Parathyroid adenoma (tissue), 2 donors: ENCODE measurements around the gene TIMP2.

Experiments
- H2AFZ ChIP-seq: fragments of 300-600 bp; sonication (generic); one replicate; pipeline ENCODE4 v1.7.0; 2017; ENCODE audit warnings: antibody characterized with exemption, mild to moderate bottlenecking
- H3K27ac ChIP-seq: fragments of 300-600 bp; sonication (generic); one replicate; pipeline ENCODE4 v1.7.0; 2017
- H3K27me3 ChIP-seq: fragments of 300-600 bp; sonication (generic); one replicate; pipeline ENCODE4 v1.7.0; 2017; ENCODE audit warnings: low read length; ENCODE audit not compliant: control insufficient read depth, insufficient read depth
- H3K36me3 ChIP-seq: fragments of 300-600 bp; sonication (generic); one replicate; pipeline ENCODE4 v1.7.0; 2017; ENCODE audit warnings: low read length; ENCODE audit not compliant: control insufficient read depth, insufficient read depth
- H3K4me1 ChIP-seq: fragments of 300-600 bp; sonication (generic); one replicate; pipeline ENCODE4 v1.7.0; 2017; ENCODE audit warnings: control low read depth
- H3K4me2 ChIP-seq: fragments of 300-600 bp; sonication (generic); one replicate; pipeline ENCODE4 v1.7.0; 2017; ENCODE audit warnings: low read length
- H3K4me3 ChIP-seq: fragments of 300-600 bp; sonication (generic); one replicate; pipeline ENCODE4 v1.7.0; 2017; ENCODE audit warnings: low read depth, low read length
- H3K79me2 ChIP-seq: fragments of 300-600 bp; sonication (generic); one replicate; pipeline ENCODE4 v1.7.0; 2017; ENCODE audit warnings: control low read depth
- H3K9ac ChIP-seq: fragments of 300-600 bp; sonication (generic); one replicate; pipeline ENCODE4 v1.7.0; 2017; ENCODE audit warnings: mild to moderate bottlenecking
- H3K9me3 ChIP-seq: fragments of 300-600 bp; sonication (generic); one replicate; pipeline ENCODE4 v1.7.0; 2017; ENCODE audit warnings: low read length; ENCODE audit not compliant: control insufficient read depth
- TF ChIP-seq, protein P1 (sequence below): fragments of 300-600 bp; sonication (generic); IDR thresholded peaks from one replicate; pipeline ENCODE4 v1.7.0; 2017; ENCODE audit warnings: antibody characterized with exemption, mild to moderate bottlenecking
- donor health status: primary hyperparathyroidism.

The TIMP2 gene

DNA sequence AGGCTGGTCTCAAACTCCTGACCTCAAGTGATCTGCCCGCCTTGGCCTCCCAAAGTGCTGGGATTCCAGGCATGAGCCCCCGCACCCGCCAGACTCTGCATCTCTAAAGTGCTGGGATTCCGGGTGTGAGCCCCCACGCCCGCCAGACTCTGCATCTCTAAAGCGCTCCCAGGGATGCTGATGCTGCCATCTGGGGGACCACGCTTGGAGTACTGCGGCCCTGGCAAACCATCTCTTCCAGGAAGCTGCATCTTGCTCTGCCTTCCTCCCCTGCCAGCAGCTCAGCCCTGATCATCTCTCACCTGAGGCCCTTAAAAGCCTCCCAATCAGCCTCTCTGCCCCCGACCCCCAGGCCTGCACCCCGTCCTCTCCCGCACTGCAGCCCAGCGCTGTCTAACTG, 26.2 kb downstream of the TIMP2 start:
- Histone ChIP-seq H2AFZ (no peak overlapping the region), H3K4me3 (no peak overlapping the region), H3K36me3 (no peaks in the 10 kb centered on the region), H3K79me2 (peaks cover 16% of the 10 kb centered on the region), H3K4me1 (no peaks in the 10 kb centered on the region), H3K9ac (no peak overlapping the region), H3K4me2 (no peak overlapping the region), H3K9me3 (no peaks in the 10 kb centered on the region), H3K27me3 (no peaks in the 10 kb centered on the region), H3K27ac (no peak overlapping the region)
- TF ChIP-seq, protein P1, sequence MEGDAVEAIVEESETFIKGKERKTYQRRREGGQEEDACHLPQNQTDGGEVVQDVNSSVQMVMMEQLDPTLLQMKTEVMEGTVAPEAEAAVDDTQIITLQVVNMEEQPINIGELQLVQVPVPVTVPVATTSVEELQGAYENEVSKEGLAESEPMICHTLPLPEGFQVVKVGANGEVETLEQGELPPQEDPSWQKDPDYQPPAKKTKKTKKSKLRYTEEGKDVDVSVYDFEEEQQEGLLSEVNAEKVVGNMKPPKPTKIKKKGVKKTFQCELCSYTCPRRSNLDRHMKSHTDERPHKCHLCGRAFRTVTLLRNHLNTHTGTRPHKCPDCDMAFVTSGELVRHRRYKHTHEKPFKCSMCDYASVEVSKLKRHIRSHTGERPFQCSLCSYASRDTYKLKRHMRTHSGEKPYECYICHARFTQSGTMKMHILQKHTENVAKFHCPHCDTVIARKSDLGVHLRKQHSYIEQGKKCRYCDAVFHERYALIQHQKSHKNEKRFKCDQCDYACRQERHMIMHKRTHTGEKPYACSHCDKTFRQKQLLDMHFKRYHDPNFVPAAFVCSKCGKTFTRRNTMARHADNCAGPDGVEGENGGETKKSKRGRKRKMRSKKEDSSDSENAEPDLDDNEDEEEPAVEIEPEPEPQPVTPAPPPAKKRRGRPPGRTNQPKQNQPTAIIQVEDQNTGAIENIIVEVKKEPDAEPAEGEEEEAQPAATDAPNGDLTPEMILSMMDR: no peak

DNA sequence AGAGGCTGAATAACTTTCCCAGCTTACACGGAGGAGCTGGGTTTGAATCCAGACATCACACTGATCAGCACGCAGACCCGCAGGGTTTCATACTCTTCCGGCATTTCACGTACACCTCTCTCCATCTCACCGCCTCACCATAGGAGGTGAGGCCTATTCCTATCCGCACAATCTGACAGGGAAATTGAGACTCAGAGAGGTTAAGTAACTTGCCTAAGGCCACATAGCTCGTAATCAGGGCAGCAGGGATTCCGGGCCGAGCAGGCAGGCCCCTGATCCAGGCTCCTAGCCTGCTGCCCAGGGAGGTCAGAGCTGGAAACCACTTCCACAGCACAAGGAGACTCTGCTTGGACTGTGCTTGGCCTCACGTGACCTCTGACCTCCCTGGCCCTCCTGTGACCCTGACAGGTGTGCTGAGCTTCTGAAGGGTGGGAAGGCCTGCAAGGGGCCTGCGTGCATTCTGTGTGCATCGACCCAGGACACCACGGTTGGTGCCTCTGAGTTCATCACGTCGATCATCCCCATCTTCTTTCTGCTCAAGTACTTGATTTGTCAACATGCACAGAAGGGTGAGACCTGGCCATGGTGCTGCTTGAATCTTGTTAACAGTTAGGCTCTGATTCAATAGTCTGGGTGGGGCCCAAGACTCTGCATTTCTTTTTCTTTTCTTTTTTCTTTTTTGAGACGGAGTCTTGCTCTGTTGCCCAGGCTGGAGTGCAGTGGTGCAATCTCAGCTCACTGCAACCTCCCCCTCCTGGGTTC, 26.9 kb downstream of the TIMP2 start:
- no peak overlapping the region for H3K4me2 ChIP-seq
- H3K4me1 ChIP-seq: no peaks in the 10 kb centered on the region
- no peak overlapping the region for H3K4me3 ChIP-seq
- no peaks in the 10 kb centered on the region for H3K36me3 ChIP-seq
- no peak overlapping the region for H3K9ac ChIP-seq
- no peak overlapping the region for H3K27ac ChIP-seq
- TF ChIP-seq, protein P1: no peak
- no peaks in the 10 kb centered on the region for H3K27me3 ChIP-seq
- no peaks in the 10 kb centered on the region for H3K9me3 ChIP-seq
- peaks cover 16% of the 10 kb centered on the region for H3K79me2 ChIP-seq
- H2AFZ ChIP-seq: no peak overlapping the region

DNA sequence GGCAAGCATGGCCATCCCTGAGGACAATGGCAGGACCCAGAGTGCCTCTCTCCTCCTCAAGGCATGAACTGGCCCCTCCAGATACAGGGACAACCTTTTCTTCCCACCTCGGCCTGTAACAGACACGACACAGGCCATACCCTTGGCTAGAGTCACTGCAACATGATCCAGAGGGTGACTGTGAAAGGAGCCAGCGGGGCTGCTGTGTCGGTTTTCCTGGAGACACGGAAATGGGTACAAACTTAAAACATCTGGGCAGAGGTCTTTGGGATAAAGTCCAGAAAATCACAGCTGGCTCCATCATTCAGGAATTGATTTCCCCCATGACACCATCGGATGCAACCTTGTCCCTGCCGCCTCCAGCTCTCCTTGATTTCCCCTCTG, 27.5 kb downstream of the TIMP2 start:
- no peaks in the 10 kb centered on the region for H3K27me3 ChIP-seq
- H3K4me3 ChIP-seq: no peak overlapping the region
- no peak overlapping the region for H3K9ac ChIP-seq
- no peaks in the 10 kb centered on the region for H3K36me3 ChIP-seq
- no peaks in the 10 kb centered on the region for H3K9me3 ChIP-seq
- TF ChIP-seq, protein P1: no peak
- no peak overlapping the region for H3K4me2 ChIP-seq
- no peak overlapping the region for H3K27ac ChIP-seq
- H3K79me2 ChIP-seq: peaks cover 14% of the 10 kb centered on the region
- H2AFZ ChIP-seq: no peak overlapping the region
- no peaks in the 10 kb centered on the region for H3K4me1 ChIP-seq

DNA sequence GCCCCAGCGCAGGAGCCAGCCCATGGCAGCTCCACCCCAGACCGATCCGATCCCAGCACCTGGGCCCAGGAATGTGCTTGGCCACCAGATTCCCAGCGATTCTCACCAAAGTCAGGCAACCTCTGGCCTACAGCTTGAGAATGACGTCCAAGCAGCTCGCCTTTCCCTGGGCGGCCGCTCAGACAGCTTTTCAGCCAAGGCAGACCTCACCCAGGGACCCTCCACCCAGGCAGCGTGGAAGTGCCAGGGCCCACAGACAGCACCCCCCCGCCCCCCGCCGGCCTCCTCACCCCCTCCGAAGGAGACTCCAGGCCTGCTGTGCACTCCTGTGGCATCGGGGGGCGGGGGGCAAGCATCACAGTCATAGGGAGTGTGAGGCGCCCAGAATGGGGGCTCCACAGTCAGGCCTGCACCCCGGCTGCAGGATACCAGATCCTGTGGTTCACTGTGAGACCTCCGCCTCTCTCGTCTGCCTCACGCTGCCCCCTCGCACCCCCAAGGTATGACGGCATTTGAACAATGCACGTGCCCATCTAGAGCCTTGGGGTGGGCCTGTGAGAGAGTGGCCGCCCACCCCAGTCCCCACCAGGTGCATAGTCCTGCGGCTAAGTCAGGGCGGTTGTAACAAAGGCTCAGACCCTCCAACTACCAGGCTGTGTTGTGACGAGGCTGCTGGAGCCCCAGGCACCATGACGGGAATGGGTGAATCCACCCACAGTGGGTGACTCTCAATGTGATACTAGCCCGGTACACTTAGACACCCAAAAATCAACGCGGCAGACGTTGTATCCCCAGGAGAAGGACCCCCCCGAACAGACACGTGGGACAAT, 28.1 kb downstream of the TIMP2 start:
- TF ChIP-seq, protein P1: no peak
- no peak overlapping the region for H2AFZ ChIP-seq
- H3K79me2 ChIP-seq: peaks cover 14% of the 10 kb centered on the region
- no peak overlapping the region for H3K4me2 ChIP-seq
- H3K27ac ChIP-seq: no peak overlapping the region
- no peak overlapping the region for H3K4me3 ChIP-seq
- H3K9me3 ChIP-seq: no peaks in the 10 kb centered on the region
- no peaks in the 10 kb centered on the region for H3K36me3 ChIP-seq
- H3K27me3 ChIP-seq: no peaks in the 10 kb centered on the region
- no peak overlapping the region for H3K9ac ChIP-seq
- H3K4me1 ChIP-seq: no peaks in the 10 kb centered on the region
